Right renal pelvis (tissue), 4 donors: ENCODE data around the gene TATDN3. TPM values are rescaled to one million over a fixed set of nuclear protein-coding genes. Genes with fewer than 3 reads are reported as not detected.
"Not testable (repeated sequence)": the region's sequence is repeated elsewhere in the genome, so short reads cannot be mapped to it uniquely, and the experiment has no call there.

Experiments
- DNase-seq, 4 donors: peaks; one replicate each; pipeline ENCODE4 v3.0.0-alpha.2; 2013; ENCODE audit warnings: low read depth in 4 of 4, low spot score in 3 of 4, missing footprints in 1 of 4
- polyA plus RNA-seq, 4 donors: library from polyadenylated mRNA; unstranded; fragments of 120-200 nt; gene quantifications; one replicate each; pipeline ENCODE4 v1.2.1, GENCODE V29; 2013; ENCODE audit not compliant: insufficient read length in 4 of 4

Gene TATDN3
- polyA plus RNA-seq, 4 donors = 17.7 to 23.5 (median 22.7) TPM

DNA sequence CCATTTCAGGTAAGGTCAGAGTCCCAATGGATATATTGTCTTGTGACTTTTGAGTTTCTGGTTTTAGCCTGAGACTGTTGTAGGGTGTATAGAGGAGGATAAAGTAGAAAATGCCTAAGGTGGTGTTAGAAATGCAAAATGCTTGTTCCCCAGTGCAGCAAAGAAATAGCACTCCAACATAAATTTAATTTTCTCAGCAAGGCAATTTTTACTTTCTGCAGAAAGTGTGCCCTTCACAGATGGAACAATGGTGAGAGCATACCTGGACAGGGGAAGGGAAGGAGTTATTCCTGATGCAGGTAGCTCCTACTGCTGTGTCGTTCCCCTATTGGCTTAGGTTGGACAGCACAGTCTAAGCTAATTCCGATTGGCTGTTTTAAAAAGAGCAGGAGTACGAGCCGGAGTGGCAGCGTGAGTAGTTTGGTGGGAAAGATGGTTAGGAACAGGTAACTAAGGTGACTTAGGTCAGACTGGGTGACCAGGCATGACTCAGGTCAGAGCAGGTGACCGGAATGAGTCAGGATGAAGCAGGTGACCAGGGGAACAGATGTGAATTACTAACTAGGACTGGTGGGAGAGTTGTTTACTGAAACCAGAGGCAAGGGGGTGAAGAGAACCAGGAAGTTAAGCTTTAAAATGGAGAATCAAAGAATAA, 34.2 kb downstream of the TATDN3 start:
- DNase-seq = no peak

DNA sequence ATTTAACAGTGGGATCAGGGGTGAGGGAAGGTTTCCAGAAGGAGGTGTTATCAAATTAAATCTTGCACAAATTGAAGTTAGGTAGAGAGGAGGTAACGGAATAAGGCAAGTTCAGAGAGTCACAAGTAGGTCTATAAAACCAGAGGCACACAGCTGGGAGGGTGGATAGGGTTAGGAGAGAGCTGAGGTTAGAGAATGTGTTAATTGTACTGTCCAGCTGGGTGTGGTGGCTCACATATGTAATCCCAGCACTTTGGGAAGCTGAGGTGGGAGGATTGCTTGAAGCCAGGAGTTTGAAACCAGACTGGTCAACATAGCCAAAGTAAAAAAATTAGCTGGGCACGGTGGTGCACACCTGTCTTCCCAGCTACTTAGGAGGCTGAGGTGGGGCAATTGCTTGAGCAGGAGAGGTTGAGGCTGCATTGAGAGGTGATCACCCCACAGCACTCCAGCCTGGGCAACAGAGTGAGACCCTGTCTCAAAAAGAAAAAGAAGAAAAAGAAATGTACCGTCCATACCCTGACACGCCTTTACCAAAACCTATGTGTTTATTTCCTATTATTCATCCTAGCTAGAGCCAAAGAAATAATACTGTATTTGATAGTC, 35.6 kb downstream of the TATDN3 start:
- DNase-seq = no peak

DNA sequence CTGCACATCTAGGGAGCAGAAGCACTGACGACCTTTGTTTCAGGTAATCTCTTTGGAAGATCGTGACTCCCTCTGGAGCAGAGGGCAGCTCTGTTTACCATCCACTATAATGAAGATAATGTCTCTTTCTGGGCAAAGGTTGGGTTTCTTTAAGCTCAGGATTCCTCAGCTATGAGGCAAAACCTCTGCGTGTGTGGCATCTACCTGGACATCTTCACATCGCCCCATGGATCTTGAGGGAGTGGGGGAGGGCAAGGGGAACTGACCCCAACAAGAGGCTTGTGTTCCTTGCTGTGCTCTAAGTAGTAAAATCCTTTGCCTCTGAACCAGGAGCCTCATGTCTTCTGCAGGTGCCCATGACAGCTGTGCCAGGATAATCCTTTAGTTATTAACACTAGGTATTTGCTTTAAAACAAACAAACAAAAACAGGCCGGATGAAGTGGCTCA, 36.2 kb downstream of the TATDN3 start:
- DNase-seq = no peak

DNA sequence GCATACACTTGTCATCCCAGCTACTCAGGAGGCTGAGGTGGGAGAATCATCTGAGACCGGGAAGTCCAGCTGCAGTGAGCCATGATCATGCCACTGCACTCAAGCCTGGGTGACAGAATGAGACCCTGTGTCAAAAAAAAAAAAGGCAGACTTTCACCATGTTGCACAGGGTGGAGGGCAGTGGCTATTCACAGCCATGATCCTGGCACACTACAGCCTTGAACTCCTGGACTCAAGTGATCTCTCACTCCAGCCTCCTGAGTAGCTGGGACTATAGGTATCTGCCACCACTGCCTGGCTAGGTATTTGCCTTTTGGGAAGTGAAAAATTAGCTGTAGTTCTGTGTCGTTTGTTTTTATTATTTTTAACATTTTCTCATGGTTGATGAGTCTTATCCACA, 36.7 kb downstream of the TATDN3 start:
- DNase-seq = no peak

DNA sequence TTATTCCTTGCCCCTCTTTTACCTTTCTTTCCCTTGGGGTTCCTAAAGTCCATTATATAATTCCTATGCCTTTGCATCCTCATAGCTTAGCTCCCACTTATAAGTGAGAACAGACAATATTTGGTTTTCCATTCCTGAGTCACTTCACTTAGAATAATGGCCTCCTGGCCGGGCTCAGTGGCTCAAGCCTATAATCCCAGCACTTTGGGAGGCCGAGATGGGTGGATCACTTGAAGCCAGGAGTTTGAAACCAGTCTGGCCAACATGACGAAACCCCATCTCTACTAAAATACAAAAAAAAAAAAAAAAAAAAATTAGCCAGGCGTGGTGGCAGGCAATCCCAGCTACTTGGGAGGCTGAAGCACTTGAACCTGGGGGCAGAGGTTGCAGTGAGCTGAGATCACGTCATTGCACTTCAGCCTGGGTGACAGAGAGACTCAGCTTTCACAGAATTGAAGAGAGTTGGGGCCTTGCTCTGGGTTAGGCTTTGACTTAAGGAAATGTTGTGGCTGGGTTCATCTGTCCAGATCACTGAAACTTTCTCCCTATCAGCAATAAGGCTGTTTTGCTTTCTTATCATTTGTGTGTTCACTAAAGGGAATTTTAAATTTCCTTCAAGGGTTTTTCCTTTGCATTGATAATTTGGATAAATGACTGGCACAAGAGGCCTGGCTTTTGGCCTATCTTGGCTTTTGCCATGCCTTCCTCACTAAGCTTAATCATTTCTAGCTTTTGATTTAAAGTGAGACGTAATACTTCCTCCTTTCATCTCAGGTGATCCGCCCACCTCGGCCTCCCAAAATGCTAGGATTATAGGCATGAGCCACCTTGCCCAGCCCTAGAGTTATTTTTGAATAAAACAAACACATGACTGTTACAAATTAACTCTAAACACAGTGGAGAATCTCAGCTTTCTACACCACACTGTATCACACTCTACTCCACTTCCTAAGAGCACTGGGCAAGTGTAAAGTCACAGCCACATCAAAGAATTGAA, 41.8 kb downstream of the TATDN3 start:
- not testable (repeated sequence) for DNase-seq

DNA sequence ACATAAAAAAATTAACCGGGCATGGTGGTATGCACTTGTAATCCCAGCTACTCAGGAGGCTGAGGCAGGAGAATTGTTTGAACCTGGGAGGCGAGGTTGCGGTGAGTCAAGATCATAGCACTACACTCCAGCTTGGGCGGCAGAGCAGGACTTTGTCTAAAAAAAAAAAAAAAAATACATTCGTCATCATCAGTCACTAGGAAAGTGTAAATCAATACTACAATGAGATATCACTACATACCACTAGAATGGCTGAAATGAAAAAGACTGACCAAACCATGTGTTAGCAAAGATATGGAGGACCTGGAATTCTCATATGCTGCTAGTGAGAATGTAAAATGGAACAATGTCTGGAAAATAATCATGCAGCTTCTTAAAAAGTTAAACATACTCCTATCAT, 46.5 kb downstream of the TATDN3 start:
- DNase-seq = no peak

DNA sequence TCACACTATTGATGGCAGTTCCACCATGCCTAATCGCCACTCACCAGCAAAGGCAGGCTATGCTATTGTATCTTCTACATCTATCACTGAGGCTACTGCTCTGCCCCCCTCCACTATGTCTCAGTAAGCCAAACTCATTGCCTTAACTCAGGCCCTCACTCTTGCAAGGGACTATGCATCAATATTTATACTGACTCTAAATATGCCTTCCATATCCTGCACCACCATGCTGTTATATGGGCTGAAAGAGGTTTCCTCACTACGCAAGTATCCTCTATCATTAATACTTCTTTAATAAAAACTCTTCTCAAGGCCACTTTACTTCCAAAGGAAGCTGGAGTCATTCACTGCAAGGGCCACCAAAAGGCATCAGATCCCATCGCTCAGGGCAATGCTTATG, 52.8 kb downstream of the TATDN3 start:
- not testable (repeated sequence) for DNase-seq

DNA sequence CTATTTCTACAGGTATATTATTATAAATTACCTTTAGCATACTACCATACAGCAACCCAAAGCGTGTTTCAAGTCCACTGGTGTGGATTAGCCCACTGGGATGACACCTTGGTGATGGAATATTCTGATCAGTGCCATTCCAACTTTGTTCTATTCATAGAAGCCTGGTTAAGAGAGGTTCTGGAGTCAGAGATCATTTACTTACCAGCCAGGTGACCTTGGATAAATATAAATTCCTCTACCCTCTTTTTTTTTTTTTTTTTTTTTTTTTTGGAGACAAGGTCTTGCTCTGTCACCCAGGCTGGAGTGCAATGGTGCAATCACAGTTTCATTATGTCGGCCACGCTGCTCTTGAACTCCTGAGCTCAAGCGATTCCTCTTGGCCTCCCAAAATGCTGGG, 55.9 kb downstream of the TATDN3 start, which contains the start of gene SPATA45:
Gene SPATA45, minus strand, starts transcription at position 101 of the 400 bp plus-strand sequence. CDS start 11,500 bp downstream, outside the sequence.
- DNase-seq = no peak

DNA sequence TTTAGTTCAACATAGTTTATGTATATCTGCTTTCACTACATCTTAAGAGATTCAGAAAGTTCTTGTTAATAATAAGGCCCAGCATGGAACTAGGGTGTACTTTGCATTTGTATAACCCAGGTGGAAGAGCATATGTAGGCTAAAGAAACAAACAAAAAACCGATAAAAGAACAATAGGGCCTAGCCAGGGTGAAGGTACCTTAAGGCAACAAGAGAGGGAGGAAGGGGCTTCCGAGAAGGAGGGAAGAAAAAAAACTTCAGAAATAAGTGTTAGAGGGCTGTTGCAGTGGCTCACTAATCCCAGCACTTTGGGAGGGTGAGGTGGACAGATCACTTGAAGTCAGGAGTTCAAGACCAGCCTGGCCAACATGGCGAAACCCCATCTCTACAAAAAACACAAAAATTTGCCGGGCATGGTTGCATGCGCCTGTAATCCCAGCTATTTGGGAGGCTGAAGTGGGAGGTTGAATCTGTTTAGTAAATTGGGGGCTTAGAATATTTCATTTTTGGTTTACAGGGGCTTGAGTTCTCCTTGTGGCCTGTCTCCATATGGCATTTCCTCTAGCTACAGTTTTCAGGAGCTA, 60.5 kb downstream of the TATDN3 start:
- no peak for DNase-seq

DNA sequence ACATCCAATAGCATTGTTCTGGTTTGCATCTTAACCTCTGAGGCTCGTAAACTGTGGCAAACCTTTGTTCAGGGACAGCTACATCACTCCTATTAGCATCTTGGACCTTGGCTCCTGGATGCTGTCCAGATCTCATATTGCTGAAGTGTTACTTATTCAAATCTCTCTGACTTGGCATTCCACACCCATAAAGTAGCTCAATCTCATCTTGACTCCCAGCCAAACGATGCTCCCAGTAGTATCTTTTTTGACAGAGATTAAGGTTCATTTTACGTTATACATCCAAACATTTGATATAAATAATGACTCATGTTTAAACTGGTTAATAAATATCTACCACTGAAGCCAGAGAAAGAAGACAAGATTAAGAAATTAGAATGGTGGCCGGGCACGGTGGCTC, 62.0 kb downstream of the TATDN3 start:
- DNase-seq = no peak

DNA sequence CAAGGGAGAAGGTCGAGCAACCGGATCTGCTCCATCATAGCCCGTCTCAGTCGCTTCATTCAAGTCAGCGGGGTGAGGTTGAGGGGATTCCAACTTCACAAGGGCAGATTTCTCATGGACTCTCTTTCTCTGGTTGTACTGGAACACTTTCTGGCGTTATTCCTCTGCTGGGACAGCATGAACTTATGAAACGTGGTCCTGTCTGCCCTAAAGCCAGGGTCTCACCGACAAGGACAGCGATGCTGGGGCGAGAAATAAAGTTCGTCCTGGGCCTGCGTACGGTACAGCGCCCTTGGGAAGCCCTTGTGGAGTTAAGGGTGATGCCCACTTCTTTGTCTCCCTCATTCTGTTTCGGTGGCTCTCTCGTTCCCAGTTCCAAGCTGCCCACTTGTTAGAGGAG, 65.1 kb downstream of the TATDN3 start:
- DNase-seq = no peak

DNA sequence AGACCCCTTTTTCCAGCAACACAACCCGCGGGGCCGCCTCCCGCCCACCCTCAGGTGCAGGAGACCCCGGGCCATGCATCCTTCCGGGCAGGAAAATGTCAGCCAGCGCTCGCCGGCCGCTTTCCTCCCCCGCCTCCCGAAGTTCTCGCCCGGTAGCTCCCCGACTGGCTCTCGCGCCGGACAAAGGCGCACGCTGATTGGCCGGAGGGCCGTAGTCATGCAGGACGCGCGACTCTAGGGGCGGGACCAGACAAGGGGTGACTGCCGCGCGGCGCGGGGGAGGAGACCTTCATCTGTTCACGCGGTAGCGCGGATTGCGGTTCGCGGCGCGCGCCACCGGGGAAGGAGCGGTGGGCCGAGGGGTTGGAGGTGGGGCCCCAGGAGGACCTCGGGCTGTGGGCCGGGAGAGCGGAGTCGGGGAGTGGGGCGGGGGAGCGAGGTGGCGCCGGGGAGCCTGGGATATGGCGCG, 66.3 kb downstream of the TATDN3 start, which contains the start of gene FLVCR1:
Gene FLVCR1, plus strand, starts transcription at position 284 of the 469 bp plus-strand sequence. Its CDS starts 178 bp downstream, at position 462.
- peak; percentile 89 to 95 (median 93) for DNase-seq

DNA sequence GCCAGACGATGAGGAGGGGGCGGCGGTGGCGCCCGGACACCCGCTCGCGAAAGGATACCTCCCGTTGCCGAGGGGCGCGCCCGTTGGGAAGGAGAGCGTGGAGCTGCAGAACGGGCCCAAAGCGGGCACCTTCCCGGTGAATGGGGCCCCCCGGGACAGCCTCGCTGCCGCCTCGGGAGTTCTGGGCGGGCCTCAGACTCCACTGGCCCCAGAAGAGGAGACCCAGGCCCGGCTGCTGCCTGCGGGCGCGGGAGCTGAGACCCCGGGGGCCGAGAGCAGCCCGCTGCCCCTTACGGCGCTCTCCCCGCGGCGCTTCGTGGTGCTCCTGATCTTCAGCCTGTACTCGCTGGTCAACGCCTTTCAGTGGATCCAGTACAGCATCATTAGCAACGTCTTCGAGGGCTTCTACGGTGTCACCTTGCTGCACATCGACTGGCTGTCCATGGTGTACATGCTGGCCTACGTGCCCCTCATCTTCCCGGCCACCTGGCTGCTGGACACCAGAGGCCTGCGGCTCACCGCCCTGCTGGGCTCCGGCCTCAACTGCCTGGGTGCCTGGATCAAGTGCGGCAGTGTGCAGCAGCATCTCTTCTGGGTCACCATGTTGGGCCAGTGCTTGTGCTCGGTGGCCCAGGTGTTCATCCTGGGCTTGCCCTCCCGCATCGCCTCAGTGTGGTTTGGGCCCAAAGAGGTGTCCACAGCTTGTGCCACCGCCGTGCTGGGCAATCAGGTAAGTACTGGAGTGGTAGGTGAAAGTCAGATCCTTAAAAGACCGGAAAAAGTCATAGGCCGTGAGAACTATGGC, 67.0 kb downstream of the TATDN3 start:
- peak in 1 of 4 donors; percentile 35 for DNase-seq

DNA sequence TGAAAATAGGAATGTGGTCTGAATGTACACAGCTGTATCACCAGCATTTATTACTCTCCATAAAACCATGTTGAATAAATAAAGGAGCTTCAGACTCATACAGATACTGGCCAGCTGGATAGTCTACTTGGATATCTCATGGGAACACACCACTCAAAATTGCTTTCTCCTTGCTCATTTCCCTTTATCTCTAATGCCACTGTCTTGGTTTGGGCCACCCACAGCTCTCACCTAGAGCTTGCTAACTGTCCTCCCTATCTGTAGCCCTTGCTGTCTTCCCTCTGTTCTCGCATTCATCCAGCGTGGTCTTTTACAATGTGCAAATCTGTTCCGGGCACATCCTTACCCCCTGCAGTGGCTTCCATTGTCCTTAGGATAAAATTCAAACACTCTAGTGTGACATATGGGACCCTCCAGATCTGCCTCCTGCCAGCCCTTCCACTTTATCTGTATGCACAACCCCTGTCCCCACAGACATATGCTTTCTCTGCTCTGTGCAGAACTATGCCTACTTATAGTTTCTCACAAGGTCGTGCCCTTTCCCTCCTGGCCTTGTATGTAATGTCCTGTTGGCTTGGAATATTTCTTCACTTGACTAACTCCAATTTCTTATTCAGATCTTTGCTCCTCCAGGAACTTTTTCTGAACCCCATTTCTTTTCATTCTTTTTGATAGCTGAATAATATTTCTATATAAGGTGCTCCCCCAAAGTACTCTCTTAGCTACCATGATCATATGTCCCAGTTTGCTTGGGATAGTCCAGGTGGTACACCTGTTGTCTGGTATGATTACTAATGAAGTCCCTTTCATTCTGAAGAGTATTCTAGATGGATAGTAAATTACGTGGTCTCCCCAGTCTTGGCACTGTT, 69.3 kb downstream of the TATDN3 start:
- DNase-seq = no peak

DNA sequence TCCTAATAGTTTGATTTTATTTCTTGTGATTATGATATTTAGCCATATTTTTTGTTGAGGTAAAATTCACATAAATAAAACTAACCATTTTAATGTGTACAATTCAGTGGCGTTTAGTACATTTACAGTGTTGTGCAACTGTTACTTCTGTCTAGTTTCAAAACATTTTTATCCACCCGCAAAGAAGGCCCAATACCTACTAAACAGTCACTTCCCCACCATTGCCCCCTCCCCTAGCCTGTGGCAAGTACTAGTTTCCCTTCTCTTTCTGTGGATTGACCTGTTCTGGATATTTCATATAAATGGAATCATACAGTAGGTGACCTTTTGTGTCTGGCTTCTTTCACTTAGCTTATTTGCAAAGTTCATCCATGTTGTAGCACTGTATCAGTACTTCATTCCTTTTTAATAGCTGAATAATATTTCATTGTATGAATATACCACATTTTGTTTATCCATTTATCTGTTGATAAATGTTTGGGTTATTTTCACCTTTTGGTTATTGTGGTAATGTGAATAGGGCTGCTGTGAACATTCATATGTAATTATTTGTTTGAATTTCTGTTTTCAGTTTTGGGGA, 70.5 kb downstream of the TATDN3 start:
- no peak for DNase-seq

DNA sequence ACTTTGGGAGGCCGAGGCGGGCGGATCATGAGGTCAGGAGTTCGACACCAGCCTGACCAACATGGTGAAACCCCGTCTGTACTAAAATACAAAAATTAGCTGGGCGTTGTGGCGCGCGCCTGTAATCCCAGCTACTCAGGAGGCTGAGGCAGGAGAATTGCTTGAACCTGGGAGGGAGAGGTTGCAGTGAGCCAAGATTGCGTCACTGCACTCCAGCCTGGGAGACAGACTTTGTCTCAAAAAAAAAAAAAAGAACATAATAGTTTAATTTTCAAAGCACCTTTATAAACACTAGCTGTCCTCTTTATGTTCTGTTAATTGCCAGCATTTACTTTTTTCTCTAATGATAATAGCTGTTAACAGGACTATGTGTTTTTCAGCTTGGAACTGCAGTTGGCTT, 71.7 kb downstream of the TATDN3 start:
- DNase-seq = not testable (repeated sequence)

DNA sequence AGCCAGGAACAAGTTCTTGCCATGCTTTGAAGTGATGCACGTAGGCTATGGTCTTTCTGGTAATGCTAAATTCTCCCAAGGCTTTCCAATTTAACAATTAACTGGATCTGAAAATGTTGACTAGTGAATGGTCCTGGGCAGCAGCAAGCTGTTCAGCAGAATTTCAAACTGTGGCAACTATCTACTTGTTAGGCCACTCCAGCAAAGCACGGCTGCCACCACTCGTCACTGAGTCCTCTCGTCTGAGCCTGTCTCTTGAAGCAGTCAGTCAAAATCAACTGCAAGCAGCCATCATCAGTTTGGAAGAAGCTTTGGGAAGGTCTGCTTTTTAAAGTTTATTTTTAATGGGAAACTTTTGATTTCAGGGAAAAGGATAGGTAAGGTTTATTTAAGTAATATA, 72.5 kb downstream of the TATDN3 start:
- DNase-seq = no peak
